ENCODE data around the gene MEP1A.

DNA sequence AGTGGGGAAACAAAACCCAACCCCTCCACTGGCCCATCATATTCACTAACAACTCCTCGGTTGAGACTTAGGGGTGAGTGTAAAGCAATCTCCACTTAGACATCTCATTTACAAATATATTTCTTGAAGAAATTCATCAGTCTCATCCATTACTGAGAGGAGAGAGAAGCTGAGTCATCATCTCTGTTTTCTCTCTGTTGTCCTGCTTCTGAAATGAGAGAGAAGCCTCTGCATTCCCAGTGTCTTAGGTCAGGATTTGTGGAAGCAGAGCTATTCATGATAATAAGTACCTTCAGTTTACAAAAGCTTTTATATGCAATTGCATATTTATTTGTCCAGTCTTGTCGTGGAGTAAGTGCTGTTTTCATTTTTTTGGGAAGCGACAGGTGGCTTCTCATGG lies 879 bp downstream of the MEP1A start:
- TF ChIP-seq, protein P1, sequence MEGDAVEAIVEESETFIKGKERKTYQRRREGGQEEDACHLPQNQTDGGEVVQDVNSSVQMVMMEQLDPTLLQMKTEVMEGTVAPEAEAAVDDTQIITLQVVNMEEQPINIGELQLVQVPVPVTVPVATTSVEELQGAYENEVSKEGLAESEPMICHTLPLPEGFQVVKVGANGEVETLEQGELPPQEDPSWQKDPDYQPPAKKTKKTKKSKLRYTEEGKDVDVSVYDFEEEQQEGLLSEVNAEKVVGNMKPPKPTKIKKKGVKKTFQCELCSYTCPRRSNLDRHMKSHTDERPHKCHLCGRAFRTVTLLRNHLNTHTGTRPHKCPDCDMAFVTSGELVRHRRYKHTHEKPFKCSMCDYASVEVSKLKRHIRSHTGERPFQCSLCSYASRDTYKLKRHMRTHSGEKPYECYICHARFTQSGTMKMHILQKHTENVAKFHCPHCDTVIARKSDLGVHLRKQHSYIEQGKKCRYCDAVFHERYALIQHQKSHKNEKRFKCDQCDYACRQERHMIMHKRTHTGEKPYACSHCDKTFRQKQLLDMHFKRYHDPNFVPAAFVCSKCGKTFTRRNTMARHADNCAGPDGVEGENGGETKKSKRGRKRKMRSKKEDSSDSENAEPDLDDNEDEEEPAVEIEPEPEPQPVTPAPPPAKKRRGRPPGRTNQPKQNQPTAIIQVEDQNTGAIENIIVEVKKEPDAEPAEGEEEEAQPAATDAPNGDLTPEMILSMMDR (IDR thresholded peaks at IDR 0.05), result no peak
- TF ChIP-seq POLR2A (IDR thresholded peaks at IDR 0.05) (no peak), POLR2AphosphoS5 (IDR thresholded peaks at IDR 0.05) (no peak)
